SK-N-SH treated with all-trans-retinoic acid at 6 μM for 48 hours (cell line): ENCODE data around the gene SLC38A10.

Experiments used
- ARNTL ChIP-seq: fragments of 450-650 bp; formaldehyde crosslinking; IDR thresholded peaks from 2 replicates; pipeline ENCODE4 v1.5.0; 2020; ENCODE audit warnings: low read depth, mild to moderate bottlenecking, moderate library complexity, borderline replicate concordance
- BACH2 ChIP-seq: fragments of 250-450 bp; sonication (Bioruptor Pico); IDR thresholded peaks from 2 replicates; pipeline ENCODE4 v1.9.0; 2021; ENCODE audit warnings: mild to moderate bottlenecking, borderline replicate concordance
- OSR1 ChIP-seq: fragments of 250-450 bp; sonication (Bioruptor Pico); IDR thresholded peaks from 2 replicates; pipeline ENCODE4 v1.8.0; 2022; ENCODE audit warnings: moderate library complexity, mild to moderate bottlenecking, inconsistent platforms
- PATZ1 ChIP-seq: fragments of 250-450 bp; sonication (Bioruptor Pico); IDR thresholded peaks from 2 replicates; pipeline ENCODE4 v1.8.0; 2020; ENCODE audit warnings: mild to moderate bottlenecking, moderate library complexity, borderline replicate concordance
- PPARA ChIP-seq: fragments of 250-450 bp; sonication (Bioruptor Pico); IDR thresholded peaks from 2 replicates; pipeline ENCODE4 v1.5.0; 2020; ENCODE audit warnings: mild to moderate bottlenecking, borderline replicate concordance
- RARB ChIP-seq: fragments of 250-450 bp; sonication (Bioruptor Pico); IDR thresholded peaks from 2 replicates; pipeline ENCODE4 v1.8.0; 2021; ENCODE audit warnings: mild to moderate bottlenecking, moderate library complexity
- TSHZ2 ChIP-seq: fragments of 250-450 bp; sonication (Bioruptor Pico); IDR thresholded peaks from 2 replicates; pipeline ENCODE4 v1.5.0; 2020; ENCODE audit warnings: mild to moderate bottlenecking, moderate library complexity
- ZNF565 ChIP-seq: fragments of 450-650 bp; formaldehyde crosslinking; conservative IDR thresholded peaks from 2 replicates; pipeline ENCODE4 v1.5.0; 2020; ENCODE audit warnings: low read depth, mild to moderate bottlenecking, moderate library complexity
- ZNF8 ChIP-seq: fragments of 450-650 bp; formaldehyde crosslinking; IDR thresholded peaks from 2 replicates; pipeline ENCODE4 v1.5.0; 2020; ENCODE audit warnings: mild to moderate bottlenecking, moderate library complexity

GRCh38 chr17:81312624-81313325 is 17.7 kb upstream of the SLC38A10 start:
- no peak for TF ChIP-seq TSHZ2
- no peak for TF ChIP-seq RARB (CRISPR knock-in tag)
- TF ChIP-seq OSR1, result no peak
- TF ChIP-seq ARNTL, result no peak
- TF ChIP-seq PPARA, result no peak
- no peak for TF ChIP-seq ZNF8 (CRISPR knock-in tag)
- TF ChIP-seq ZNF565 (CRISPR knock-in tag), result no peak
- TF ChIP-seq PATZ1, result no peak
- TF ChIP-seq BACH2 (CRISPR knock-in tag), result no peak
